Measurements from ENCODE around the gene FOLH1.
"Not testable (repeated sequence)": the region's sequence is repeated elsewhere in the genome, so short reads cannot be mapped to it uniquely, and the experiment has no call there.

FOLH1 gene

GRCh38 chr11:49175378-49175777 lies 33.0 kb downstream of the FOLH1 start:
- not testable (repeated sequence) for DNase-seq

GRCh38 chr11:49174691-49175366 lies 33.6 kb downstream of the FOLH1 start:
- not testable (repeated sequence) for DNase-seq

DNA sequence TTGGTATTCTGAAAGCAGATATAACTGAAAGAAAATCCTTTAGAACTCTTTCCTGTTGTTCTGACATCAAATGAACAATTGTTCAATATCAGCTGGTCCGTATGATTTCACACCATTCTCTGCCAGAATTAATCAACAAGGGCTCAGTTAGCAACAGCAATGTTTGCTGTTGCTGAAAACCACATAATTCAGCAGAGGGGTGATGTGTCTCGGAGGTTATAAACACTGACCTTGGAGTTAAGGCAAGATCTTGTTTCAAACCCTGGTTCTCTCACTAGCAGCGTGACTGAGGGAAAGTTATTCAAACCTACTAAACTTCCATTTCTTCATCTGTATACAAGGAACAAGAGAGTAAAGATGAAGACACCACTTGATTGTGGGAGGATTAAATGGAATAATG lies 36.8 kb downstream of the FOLH1 start:
- DNase-seq, result not testable (repeated sequence)

DNA sequence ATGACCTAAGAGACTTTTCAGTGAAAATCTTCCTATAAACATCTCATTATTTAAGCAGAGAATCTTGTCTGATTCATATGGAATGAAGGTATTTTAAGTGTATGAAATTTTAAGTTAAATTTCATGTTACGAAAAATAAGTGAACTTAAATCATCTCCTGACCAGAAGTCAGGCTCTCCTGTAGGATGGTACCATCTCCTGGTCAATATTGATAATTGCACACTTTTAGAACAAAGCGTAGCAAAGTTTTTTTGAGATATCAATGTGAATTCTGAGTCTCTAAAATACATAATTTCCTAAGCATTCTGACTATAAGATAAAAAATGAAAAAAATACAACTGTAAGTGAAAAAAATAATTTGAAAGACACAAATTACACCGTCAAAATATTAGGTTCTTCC lies 38.8 kb downstream of the FOLH1 start:
- DNase-seq, result not testable (repeated sequence)

GRCh38 chr11:49168992-49169391 lies 39.4 kb downstream of the FOLH1 start:
- not testable (repeated sequence) for DNase-seq

- DNase-seq, result no peak
Observed at GRCh38 chr11:49151211-49151610, 57.2 kb downstream of the FOLH1 start.

- not testable (repeated sequence) for DNase-seq
Observed at GRCh38 chr11:49102356-49102755, 106.0 kb downstream of the FOLH1 start.

Data from stimulated activated CD4-positive, alpha-beta T cell treated with anti-CD3 and anti-CD28 coated beads, Interleukin-15, amount 100 ng/mL, for 24 hours (primary cell).